CD4-positive, alpha-beta T cell treated with Interferon gamma for 1 hour (primary cell): Measurements from ENCODE around the gene MAST4.

Experiments
- DNase-seq: peaks from one replicate; pipeline ENCODE4 v3.0.0-alpha.2; 2020

MAST4 gene

DNA sequence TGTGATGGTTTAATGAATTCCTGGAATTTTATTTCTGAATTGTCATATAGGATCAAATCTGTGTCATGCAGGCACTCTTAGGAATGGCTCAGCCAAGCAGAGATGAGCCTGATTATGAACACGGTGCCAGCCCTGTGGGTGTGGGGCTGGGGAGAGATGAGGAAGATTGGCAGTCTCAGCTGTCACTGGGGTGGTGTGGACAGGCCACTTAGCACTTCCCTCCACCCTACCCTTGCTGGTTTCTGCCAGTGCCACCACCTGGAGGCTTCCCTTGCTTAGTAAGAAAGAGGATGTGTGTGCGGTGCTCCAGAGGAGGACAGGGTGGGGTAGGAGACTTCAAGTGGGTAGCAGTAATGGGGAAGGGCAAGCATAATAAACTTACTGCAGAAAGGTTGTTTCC is 373.8 kb downstream of the MAST4 start:
- no peak for DNase-seq

DNA sequence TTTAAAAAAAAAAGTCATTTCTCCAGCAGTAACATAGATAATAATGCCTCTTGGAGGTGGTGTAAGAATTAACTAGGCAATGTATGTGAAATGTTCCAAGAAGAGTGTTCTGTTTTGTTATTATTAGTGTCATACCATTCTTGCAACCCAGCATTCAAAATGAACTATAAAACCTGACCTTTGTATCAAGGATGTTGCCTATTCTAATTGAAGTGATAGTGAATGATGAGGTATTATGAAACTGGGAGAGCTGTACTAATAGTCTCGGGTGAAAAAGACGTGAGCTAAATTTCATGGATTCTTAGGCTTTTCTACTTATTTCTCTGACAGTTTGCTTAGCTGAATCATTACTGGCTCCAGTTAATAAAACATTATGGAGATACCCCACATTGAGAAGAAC is 375.8 kb downstream of the MAST4 start:
- DNase-seq = no peak

- DNase-seq = no peak
Observed at GRCh38 chr5:66974256-66974655, 378.1 kb downstream of the MAST4 start.

GRCh38 chr5:66976108-66976507 is 379.9 kb downstream of the MAST4 start:
- no peak for DNase-seq

DNA sequence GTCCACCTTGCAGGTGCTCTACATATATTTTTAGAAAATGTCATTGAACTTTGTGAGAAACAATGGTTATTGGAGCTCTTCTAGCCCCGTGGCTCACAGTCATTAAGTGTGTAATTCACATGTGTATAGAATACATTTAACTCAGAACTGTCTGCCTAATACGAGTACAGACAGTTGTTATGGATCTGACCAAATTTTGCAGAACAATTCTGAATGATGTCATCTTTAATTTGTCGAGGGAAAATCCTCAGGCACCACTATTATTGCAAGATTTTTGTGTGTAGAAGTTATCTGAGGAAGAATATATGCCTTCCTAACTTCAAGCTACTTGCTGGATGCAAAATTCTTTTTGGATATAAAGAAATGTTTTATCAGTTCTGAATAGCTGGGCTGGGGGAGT is 383.5 kb downstream of the MAST4 start:
- no peak for DNase-seq

DNA sequence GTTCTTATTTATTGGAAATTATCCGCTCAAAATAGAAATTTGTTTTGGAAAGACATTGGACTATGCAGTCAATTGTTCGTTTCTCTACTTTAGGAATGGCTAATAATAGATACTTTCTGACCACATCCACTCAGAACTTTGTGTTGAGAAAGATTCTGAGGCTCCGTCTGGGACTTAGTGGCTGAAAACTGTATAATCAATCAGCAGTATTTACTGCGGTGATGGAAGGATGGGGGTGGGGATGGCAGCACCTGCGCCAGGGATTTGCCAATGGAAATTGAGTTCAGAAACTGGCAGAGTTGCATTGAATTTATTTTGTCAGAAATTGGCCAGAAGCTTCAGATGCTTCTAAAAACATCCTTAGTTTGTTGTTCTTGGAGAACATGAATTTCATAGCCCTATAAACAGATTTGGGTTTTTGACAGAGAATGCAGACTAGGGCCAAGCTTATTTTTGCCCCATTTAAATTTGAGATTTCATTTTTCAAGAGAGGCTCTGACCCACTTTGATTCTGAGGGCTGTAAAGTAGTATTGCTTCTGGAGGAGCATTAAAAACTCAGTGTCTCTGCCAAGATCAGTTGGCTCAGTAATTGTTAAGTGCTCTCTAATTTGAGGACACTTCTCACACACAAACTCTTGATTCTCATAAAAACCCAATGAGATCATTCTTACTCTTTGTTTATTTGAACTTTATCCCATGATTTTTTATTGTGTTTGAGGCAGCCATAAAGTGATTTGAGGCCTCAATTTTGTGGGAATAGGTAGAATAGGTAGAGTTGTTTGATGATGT is 385.3 kb downstream of the MAST4 start:
- no peak for DNase-seq

DNA sequence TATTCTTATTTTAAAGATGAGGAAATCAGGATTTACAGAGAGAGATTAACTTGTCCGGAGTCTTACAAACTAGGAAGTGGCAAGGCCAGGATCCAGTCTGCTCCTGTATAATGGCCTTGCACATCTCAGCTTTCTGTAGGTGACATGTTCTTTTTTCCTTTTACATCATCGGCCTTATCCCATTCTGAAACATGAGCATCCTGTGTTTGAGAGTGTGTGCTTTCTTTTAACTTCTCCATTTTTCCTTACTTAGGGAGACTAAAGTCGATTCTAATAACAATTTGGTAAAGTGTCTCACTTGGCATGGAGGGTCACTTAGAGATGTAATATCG is 385.8 kb downstream of the MAST4 start:
- DNase-seq = no peak

DNA sequence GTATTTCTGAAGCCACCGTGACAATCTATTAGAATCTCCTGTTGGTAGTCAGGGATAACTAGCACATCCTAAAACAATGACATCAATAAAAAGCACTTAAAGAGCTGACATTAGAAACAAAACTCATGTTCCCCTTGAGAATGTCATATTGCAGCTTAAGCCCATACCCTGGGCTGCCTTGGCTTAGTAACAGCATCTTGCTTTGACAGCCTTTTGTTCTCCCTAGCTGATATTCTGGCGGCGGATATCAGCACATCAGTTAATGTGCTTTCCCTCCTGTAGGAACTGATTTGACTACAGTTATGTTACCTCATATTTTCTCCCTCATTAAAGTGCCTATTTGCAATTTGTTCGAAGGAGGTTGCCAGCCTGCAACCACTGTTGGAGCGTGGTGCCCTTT is 386.3 kb downstream of the MAST4 start:
- no peak for DNase-seq

DNA sequence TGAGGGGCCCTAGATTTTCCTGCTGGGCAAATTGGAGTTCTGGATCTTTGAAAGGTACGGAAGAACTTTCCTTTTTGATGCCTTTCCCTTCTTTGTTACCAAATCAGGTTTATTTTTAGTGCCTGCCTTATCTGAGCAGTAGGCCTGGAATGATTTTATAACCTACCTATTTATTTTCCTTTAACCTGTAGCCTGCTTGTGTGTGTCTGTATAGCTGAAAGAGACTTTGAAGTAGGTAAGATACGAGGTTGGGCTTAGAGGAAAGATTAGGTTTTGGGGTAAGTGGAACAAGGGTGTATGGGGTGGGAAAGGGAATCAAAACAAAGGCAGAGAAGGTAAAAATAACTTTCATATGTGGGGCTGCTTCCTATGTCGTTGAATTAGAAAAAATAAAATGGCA is 389.2 kb downstream of the MAST4 start:
- no peak for DNase-seq

DNA sequence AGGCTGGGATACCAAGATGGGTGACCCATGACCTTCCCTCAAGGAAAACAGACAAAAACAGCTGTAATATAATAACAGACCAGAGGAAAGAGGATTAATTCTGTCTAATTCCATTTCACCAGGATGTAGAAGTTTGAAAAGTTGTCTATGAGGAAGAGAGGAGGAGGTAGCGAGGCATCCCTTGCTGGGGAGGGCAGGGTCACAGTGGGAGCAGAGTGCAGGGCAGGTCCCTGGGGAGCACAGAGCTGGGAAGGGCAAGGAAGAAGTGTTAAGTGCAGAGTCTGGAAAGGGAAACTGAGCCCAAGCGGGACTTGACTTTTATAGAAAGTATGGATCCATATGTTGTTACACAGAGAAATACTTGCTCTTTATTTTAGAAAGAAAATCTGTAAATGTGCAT is 389.8 kb downstream of the MAST4 start:
- no peak for DNase-seq

DNA sequence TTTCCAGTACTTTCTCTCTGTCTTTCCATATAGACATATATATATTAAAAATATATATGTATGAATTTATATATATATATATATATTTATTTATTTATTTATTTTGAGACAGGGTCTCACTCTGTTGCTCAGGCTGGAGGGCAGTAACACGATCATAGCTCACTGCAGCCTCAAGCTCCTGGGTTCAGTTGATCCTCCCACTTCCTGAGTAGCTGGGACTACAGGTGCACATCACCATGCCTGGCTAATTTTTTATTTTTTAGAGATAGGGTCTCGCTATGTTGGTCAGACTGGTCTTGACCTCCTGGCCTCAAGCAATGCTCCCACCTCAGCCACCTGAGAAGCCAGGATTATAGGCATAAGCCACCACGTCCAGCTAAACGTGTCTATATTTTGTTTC is 390.3 kb downstream of the MAST4 start:
- DNase-seq = no peak

GRCh38 chr5:66987126-66987525 is 390.9 kb downstream of the MAST4 start:
- no peak for DNase-seq

- no peak for DNase-seq
Observed at GRCh38 chr5:66987540-66987939, 391.3 kb downstream of the MAST4 start.

GRCh38 chr5:66987949-66988838 is 392.0 kb downstream of the MAST4 start:
- no peak for DNase-seq

DNA sequence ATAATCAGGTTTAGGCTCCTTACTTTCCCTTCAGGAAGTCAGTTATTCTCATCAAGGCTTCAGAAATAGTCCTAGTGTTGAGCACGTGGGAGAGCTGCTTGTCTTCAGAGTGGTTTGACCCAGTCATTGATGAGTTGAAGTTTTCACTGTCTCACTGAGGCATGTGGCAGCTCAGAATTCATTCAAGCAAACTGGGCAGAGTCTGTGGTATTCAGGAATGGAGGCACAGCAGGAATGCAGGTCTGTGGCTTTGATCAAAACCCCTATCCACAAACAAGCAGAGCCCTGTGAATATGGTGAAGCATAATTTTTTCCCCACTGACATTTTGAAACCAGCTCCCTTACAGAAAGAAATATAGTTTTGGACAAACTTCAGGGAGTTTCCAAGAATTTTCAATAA is 393.1 kb downstream of the MAST4 start:
- no peak for DNase-seq

DNA sequence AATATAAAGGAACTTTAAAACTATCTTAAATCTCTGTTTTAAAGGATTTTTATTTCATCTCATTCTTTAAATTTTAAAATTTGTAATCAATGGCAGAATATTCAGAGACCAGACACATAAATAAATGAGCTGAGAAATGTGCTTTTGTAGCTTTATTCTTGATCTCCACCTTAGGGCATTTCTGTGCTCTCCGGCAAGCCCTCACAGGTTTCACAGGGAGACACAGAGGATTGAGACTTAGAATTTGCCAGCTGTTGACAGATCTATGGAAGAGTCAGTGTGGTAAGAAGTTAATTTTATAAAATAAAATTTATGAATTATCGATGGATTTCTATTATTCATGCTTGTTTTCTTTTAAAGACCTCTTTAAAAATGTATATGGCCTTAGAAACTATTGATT is 393.6 kb downstream of the MAST4 start:
- no peak for DNase-seq

GRCh38 chr5:66991746-66992145 is 395.6 kb downstream of the MAST4 start:
- no peak for DNase-seq

DNA sequence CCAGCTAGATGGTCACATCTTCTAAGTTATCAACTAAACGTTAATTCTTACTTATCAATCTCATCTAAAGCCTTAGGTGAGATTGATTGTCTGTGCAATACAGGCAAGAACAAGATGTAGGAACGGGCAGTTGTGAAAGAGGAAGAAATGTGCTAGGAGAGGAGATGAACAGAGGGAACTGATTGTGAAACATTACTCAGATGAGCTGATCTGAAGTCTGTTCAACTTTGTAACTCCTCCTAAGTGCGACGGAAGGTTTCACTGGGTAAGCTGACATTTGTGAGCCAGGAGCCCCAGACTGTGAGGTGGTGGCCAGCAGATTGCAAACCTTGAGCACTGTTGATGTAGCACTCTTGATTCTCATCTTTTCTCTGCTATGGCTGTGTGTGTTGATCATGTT is 396.4 kb downstream of the MAST4 start:
- DNase-seq = no peak

- no peak for DNase-seq
Observed at GRCh38 chr5:66993448-66993847, 397.3 kb downstream of the MAST4 start.

GRCh38 chr5:66993882-66994281 is 397.7 kb downstream of the MAST4 start:
- no peak for DNase-seq

DNA sequence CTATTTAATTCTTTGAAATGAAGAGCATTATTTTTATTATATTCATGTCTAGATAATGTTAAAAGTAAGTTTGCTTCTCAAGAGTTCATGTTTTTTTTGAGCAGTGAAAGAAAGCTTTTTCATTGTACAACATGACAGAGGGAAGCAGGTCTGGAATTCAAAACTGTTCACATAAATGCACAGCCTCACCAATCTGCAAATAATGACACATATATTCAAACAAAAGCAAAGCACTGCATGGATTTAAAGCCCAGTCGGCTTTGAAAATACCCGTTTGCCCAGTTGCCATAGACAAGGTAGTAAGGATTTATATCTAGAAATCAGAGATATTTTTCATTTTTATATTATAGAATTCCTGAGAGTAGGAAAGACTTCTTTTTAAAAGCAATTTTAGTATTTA is 398.6 kb downstream of the MAST4 start:
- no peak for DNase-seq

DNA sequence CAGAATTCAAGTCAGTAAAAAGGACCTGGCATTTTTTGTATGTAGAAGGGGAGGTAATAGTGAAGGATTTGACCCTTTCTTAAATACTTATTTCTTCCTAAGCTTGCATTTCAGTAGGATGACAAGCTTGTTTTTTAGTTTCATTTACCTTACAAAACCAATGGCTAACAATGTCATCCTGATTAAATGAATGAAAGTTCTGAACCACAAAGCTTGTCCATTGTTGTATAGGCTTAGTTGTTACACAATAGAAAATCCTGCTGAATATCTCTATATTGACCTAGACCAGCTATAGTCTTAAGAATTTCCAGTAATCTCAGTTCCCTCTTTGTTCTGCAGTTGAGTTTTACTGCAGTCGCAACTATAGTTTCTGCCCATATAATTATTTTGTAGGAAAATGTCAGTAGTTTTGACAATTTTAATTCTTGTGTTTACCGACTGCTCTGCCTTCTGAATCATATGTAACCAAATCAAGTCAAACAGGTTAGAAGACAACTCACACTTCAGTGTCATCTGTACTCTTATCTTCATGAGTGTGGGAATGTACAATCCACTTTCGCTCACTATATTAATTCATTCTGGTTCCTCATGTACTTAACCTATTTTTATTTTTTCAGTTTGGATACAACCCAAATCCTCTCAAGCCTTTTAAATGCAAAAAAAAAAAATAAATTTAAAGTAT is 404.7 kb downstream of the MAST4 start:
- DNase-seq = no peak

DNA sequence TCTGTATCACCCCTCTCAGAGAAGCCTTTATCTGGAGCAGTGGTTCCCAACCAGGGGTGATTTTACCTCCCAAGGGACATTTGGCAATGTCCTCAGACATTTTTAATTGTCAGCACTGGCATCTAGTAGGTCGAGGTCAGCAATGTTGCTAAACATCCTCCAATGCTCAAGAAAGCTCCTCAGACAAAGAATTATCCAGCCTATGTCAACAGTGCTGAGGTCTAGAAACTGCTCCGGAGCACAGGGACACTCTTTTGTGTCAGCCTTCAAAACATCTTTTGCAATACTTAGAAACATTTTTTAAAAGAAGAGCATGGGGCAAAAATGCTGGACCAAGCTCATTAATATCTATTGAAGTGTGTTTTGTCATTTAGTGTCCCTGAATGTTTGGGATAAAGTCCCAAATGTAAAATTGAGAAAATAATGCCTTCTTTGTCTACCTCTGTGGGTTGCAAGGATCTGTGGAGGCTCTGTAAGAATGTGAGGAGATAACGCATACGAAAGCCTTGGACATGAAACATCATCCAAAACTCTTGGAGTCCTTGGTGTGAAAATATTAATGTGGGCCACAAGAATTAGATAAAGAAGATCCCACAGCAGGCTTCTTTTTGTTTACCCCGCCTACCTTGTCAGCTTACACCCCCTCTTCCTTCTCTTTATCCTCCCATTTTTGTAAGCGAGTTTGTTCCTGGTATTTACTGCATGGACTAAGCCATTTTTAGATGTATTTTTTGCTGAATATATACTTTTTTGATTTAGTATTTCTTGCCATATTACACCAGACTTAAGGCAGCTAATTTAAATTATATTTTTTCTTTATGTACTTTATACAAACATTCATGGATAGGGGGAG is 406.9 kb downstream of the MAST4 start:
- DNase-seq = no peak
